ENCODE results near the gene DRC7. TPM values are rescaled to one million over a fixed set of nuclear protein-coding genes. Genes with fewer than 3 reads are reported as not detected.
A peak's percentile ranks its signal among the peaks of the same experiment; 100 is the strongest.

DRC7 gene
- polyA plus RNA-seq, 1 donor (not counting 4 experiments of a cell fraction or from before 2014, with no cell fraction given), result not detected

GRCh38 chr16:57667048-57667525 is 27.5 kb upstream of the DRC7 start:
- TF ChIP-seq EZH2 (IDR thresholded peaks at IDR 0.05; ENCODE audit: low read length) (no peak), CTCF (optimal IDR thresholded peaks at IDR 0.05 in 1 of 3, IDR thresholded peaks at IDR 0.05 in 1 of 3, conservative IDR thresholded peaks at IDR 0.05 in 1 of 3; ENCODE audit: extremely low read depth in 1 of 3, insufficient read depth in 2 of 3, low read length in 3 of 3) (no peak)
- Histone ChIP-seq H3K9me3 (ENCODE audit: control insufficient read depth, low read depth, low read length) (no peaks in the 10 kb centered on the region), H3K9ac (ENCODE audit: control insufficient read depth, extremely low read depth, insufficient read depth, low read length) (no peak overlapping the region), H3K4me1 (ENCODE audit: control insufficient read depth, extremely low read depth, insufficient read depth, low read length) (no peaks in the 10 kb centered on the region), H3K4me2 (ENCODE audit: control insufficient read depth, extremely low read depth, insufficient read depth, low read depth, low read length) (no peak overlapping the region), H3K27ac (ENCODE audit: control insufficient read depth, insufficient read depth, low read length) (no peak overlapping the region), H3K9me1 (ENCODE audit: control insufficient read depth, extremely low read depth, insufficient read depth, low read length) (no peaks in the 10 kb centered on the region), H3K4me3 (ENCODE audit: control insufficient read depth in 2 of 3, extremely low read depth in 1 of 3, insufficient read depth in 2 of 3, low read depth in 1 of 3, low read length in 3 of 3) (no peak overlapping the region), H3K79me2 (ENCODE audit: control insufficient read depth, insufficient read depth, low read length) (no peaks in the 10 kb centered on the region), H4K20me1 (ENCODE audit: control insufficient read depth, extremely low read depth, insufficient read depth, low read length) (no peaks in the 10 kb centered on the region), H3K36me3 (ENCODE audit: control insufficient read depth in 2 of 2, extremely low read depth in 1 of 2, insufficient read depth in 2 of 2, low read length in 2 of 2) (peaks cover 12 to 20% of the 10 kb centered on the region in 2 experiments), H2AFZ (ENCODE audit: control insufficient read depth, low read length) (no peak overlapping the region), H3K27me3 (ENCODE audit: control insufficient read depth, extremely low read depth, insufficient read depth, low read length) (peaks cover 3% of the 10 kb centered on the region)
- dilution Hi-C loops (cut with MboI; ENCODE audit: extremely low pct_ligation_motif_present, low sequenced_read_pairs), result no loop called here
- FAIRE-seq, result no peak
- no peak for DNase-seq (ENCODE audit: low read depth, low spot score)

- DNase-seq (ENCODE audit: low read depth, low spot score) (no peak), FAIRE-seq (no peak)
- H3K9ac ChIP-seq (ENCODE audit: control insufficient read depth, extremely low read depth, insufficient read depth, low read length), result no peak overlapping the region
Observed at GRCh38 chr16:57667526-57668262, 26.9 kb upstream of the DRC7 start.

More at GRCh38 chr16:57667526-57668262, 26.9 kb upstream of the DRC7 start:
- Histone ChIP-seq H3K27me3 (ENCODE audit: control insufficient read depth, extremely low read depth, insufficient read depth, low read length) (peaks cover 3% of the 10 kb centered on the region), H3K79me2 (ENCODE audit: control insufficient read depth, insufficient read depth, low read length) (no peaks in the 10 kb centered on the region), H3K36me3 (ENCODE audit: control insufficient read depth in 2 of 2, extremely low read depth in 1 of 2, insufficient read depth in 2 of 2, low read length in 2 of 2) (peaks cover 5 to 16% of the 10 kb centered on the region in 2 experiments), H4K20me1 (ENCODE audit: control insufficient read depth, extremely low read depth, insufficient read depth, low read length) (no peaks in the 10 kb centered on the region), H2AFZ (ENCODE audit: control insufficient read depth, low read length) (no peak overlapping the region), H3K4me2 (ENCODE audit: control insufficient read depth, extremely low read depth, insufficient read depth, low read depth, low read length) (no peak overlapping the region), H3K9me3 (ENCODE audit: control insufficient read depth, low read depth, low read length) (no peaks in the 10 kb centered on the region), H3K27ac (ENCODE audit: control insufficient read depth, insufficient read depth, low read length) (no peak overlapping the region), H3K4me3 (ENCODE audit: control insufficient read depth in 2 of 3, extremely low read depth in 1 of 3, insufficient read depth in 2 of 3, low read depth in 1 of 3, low read length in 3 of 3) (no peak overlapping the region), H3K4me1 (ENCODE audit: control insufficient read depth, extremely low read depth, insufficient read depth, low read length) (no peaks in the 10 kb centered on the region), H3K9me1 (ENCODE audit: control insufficient read depth, extremely low read depth, insufficient read depth, low read length) (no peaks in the 10 kb centered on the region)
- dilution Hi-C loops (cut with MboI; ENCODE audit: extremely low pct_ligation_motif_present, low sequenced_read_pairs), result no loop called here
- TF ChIP-seq CTCF (optimal IDR thresholded peaks at IDR 0.05 in 1 of 3, IDR thresholded peaks at IDR 0.05 in 1 of 3, conservative IDR thresholded peaks at IDR 0.05 in 1 of 3; ENCODE audit: extremely low read depth in 1 of 3, insufficient read depth in 2 of 3, low read length in 3 of 3) (peak; percentile 20 to 59 (median 47)), EZH2 (IDR thresholded peaks at IDR 0.05; ENCODE audit: low read length) (no peak)

Data from keratinocyte (primary cell).